Measurements from ENCODE around the gene B3GALT5. TPM values are rescaled to one million over a fixed set of nuclear protein-coding genes. Genes with fewer than 3 reads are reported as not detected.

Gene B3GALT5
- total RNA-seq, 1 donor = 0.18 TPM

DNA sequence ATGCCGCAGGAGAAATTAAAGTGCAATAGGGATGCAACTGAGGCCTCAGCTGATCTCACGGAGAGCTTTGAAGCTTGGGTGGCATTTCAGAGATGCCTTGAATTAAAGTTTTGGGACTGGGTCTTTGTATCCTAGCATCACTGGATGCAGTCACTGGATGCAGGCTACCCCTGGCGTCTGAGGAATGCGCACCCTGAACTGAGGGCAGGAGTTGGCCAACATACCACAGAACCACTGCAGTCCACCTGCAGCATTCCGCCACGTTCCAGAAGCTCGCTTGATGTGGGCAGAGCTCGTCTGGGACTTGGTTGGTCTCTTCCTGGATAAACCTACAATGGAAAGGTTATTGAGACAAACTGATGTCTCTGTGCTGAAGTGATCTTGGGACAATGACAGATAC, 98.1 kb downstream of the B3GALT5 start:
- no peak overlapping the region for H3K4me3 ChIP-seq (ENCODE audit: low read depth, low read length)
- TF ChIP-seq, protein P1, sequence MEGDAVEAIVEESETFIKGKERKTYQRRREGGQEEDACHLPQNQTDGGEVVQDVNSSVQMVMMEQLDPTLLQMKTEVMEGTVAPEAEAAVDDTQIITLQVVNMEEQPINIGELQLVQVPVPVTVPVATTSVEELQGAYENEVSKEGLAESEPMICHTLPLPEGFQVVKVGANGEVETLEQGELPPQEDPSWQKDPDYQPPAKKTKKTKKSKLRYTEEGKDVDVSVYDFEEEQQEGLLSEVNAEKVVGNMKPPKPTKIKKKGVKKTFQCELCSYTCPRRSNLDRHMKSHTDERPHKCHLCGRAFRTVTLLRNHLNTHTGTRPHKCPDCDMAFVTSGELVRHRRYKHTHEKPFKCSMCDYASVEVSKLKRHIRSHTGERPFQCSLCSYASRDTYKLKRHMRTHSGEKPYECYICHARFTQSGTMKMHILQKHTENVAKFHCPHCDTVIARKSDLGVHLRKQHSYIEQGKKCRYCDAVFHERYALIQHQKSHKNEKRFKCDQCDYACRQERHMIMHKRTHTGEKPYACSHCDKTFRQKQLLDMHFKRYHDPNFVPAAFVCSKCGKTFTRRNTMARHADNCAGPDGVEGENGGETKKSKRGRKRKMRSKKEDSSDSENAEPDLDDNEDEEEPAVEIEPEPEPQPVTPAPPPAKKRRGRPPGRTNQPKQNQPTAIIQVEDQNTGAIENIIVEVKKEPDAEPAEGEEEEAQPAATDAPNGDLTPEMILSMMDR (IDR thresholded peaks at IDR 0.05; ENCODE audit: insufficient read depth, low read length) = no peak
- DNase-seq (ENCODE audit: low read depth) = no peak

DNA sequence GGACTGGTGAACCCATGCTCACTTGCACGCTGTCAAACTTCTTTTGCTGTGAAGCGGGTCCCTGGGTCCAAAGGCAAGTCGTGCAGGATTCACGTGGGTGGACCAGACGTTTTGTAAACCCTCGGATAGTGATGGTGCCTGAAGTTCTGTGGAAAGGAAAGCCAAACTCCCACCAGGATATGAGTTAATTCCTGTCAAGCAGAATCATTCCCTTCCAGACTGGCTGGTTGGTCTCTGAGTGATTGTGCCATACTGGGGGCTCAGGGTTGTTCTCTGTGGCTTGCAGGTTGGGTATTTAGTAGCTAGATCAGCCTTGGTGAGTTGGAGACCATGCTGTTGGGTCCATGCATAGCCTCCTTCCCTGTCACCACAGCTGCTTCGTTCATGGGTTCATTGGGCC, 99.5 kb downstream of the B3GALT5 start:
- DNase-seq (ENCODE audit: low read depth) = no peak
- TF ChIP-seq, protein P1 (IDR thresholded peaks at IDR 0.05; ENCODE audit: insufficient read depth, low read length) = no peak

DNA sequence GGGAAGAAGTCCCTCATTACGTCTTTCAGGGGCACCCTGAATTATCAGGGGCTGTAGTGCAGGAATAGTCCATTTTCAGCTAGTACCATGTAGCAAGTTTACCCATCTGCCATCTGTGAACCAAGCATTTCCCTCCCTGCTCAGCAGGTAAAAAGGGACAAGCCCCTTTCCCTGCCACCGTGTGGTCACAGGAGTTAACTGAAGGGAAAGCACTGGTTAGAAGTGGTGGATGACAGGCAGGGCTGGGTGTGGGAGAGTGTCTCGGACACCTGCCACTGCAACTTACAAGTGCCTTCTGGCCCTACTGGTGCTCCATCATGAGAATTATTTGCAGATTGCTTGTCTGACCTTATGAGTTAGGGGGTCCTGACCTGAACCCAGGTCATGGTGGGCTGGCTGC, 100.2 kb downstream of the B3GALT5 start:
- DNase-seq (ENCODE audit: low read depth) = no peak
- TF ChIP-seq, protein P1 (IDR thresholded peaks at IDR 0.05; ENCODE audit: insufficient read depth, low read length) = no peak
- no peak overlapping the region for H3K4me3 ChIP-seq (ENCODE audit: low read depth, low read length)

More for the DNA sequence above, 99.5 kb downstream of the B3GALT5 start:
- no peak overlapping the region for H3K4me3 ChIP-seq (ENCODE audit: low read depth, low read length)

DNA sequence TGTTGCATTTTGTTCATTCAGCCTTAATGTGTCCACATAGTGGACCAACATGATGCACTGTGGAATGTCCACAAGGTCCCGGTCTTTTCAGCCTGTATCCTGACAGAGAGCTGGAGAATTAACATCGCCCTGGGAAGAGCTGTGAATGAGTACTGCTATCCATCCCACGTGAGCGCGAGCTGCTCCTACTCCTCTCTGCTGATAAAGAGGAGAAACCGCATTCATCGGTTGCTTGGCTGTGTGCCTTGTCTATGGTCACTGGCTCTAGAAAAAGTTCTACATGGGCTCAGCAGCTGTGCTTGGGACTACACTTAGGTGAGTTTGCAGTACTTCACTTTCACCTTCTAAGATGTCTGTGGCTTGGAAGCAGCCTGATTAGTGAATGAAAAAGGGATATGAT, 101.2 kb downstream of the B3GALT5 start:
- no peak for DNase-seq (ENCODE audit: low read depth)
- H3K4me3 ChIP-seq (ENCODE audit: low read depth, low read length) = no peak overlapping the region
- TF ChIP-seq, protein P1 (IDR thresholded peaks at IDR 0.05; ENCODE audit: insufficient read depth, low read length) = no peak

DNA sequence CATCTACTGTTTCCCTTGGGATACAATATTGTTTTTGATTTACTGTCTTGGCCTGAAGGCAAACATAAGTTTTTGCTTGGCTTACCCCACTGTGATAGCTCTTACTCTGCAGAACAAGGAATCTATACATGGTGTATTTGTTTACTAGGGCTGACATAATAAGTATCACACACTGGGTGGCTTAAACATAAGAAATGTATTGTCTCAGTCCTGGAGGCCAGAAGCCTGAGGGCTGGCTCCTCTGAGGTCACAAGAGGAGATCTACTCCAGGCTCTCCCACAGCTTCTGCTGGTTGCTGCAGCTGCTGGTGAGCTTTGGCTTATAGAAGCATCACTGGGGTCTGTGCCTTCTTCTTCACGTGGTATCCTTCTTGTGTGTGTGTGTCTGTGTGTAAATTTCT, 101.6 kb downstream of the B3GALT5 start:
- no peak overlapping the region for H3K4me3 ChIP-seq (ENCODE audit: low read depth, low read length)
- DNase-seq (ENCODE audit: low read depth) = no peak
- TF ChIP-seq, protein P1 (IDR thresholded peaks at IDR 0.05; ENCODE audit: insufficient read depth, low read length) = no peak

DNA sequence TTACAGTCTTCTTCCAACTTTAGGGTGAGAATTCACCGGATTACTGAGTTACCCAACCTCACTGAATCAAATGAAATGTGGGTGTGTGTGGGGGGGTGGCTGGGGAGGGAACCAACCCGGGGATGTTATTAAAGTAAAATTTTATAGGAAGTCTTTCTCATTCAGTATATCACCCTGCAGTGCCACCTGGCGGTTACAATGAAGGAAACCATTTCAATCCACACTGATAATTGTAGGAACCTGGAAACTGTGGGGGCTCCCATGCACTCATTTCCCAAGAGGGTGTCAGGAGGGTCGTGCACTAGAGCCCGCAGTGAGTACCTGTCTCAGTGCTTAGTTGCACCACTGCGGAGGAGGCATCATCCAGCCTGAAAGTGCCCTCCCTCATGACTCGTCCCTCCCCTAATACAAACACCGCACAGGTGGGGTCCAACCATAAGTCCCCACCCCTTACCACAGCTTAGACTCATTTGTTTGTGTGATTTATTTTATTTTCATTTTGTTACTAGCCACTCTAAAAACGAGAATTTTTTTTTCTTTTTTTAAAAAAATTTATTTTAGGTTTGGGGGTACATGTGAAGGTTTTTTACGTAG, 103.2 kb downstream of the B3GALT5 start:
- TF ChIP-seq, protein P1 (IDR thresholded peaks at IDR 0.05; ENCODE audit: insufficient read depth, low read length) = peak; percentile 51
- peak; percentile 55 for DNase-seq (ENCODE audit: low read depth)
- no peak overlapping the region for H3K4me3 ChIP-seq (ENCODE audit: low read depth, low read length)

Data from fibroblast of the aortic adventitia (primary cell).